ENCODE measurements around the gene C5.

C5 gene

GRCh38 chr9:120931231-120932085 is 118.6 kb downstream of the C5 start:
- no peaks in the 10 kb centered on the region for H3K27me3 ChIP-seq (replicated peaks in 2 of 5; ENCODE audit: control insufficient read depth in 4 of 5, insufficient read depth in 5 of 5, low read length in 4 of 5)
- H3K4me3 ChIP-seq (ENCODE audit: control insufficient read depth in 1 of 7, extremely low read depth in 1 of 7, insufficient read depth in 4 of 7, low read depth in 2 of 7, low read length in 6 of 7), result peak overlapping the region in 4 of 7 experiments; percentile 27 to 56 (median 52)

GRCh38 chr9:120929229-120929791 is 120.8 kb downstream of the C5 start:
- POLR2A ChIA-PET, result interaction anchor here (0.6 to 1.3 kb wide), 4 partner anchors 32 to 319 kb away, joined by 3 to 4 read pairs (median 4); no protein-coding TSS in a partner anchor
- CTCF ChIA-PET, result interaction anchor here (0.6 to 2.1 kb wide), 8 partner anchors 10 to 319 kb away, joined by 3 to 8 read pairs (median 4); no protein-coding TSS in a partner anchor
- Histone ChIP-seq H3K27ac (ENCODE audit: insufficient read depth in 1 of 2, low read depth in 1 of 2, low read length in 2 of 2, poor library complexity in 1 of 2, severe bottlenecking in 2 of 2) (peak overlapping the region in 1 of 2 experiments; percentile 50), H3K9me3 (ENCODE audit: control extremely low read depth in 1 of 5, control insufficient read depth in 4 of 5, insufficient read depth in 2 of 5, low read depth in 1 of 5, low read length in 4 of 5) (no peaks in the 10 kb centered on the region), H3K27me3 (replicated peaks in 2 of 5; ENCODE audit: control insufficient read depth in 4 of 5, insufficient read depth in 5 of 5, low read length in 4 of 5) (no peaks in the 10 kb centered on the region), H3K4me1 (ENCODE audit: control extremely low read depth in 1 of 4, control insufficient read depth in 4 of 4, insufficient read depth in 4 of 4, low read length in 3 of 4) (peaks cover 18 to 76% (median 67%) of the 10 kb centered on the region in 4 experiments), H3K4me3 (ENCODE audit: control insufficient read depth in 1 of 7, extremely low read depth in 1 of 7, insufficient read depth in 4 of 7, low read depth in 2 of 7, low read length in 6 of 7) (peak overlapping the region in 6 of 7 experiments; percentile 24 to 77 (median 66)), H3K36me3 (ENCODE audit: control insufficient read depth in 4 of 4, insufficient read depth in 4 of 4, low read length in 3 of 4) (no peaks in the 10 kb centered on the region)
- WGBS (ENCODE audit: insufficient coverage), result 14% methylated on average over 22 of the region's 26 CpGs
- DNase-seq, result no peak

More at GRCh38 chr9:120931231-120932085, 118.6 kb downstream of the C5 start:
- H3K36me3 ChIP-seq (ENCODE audit: control insufficient read depth in 4 of 4, insufficient read depth in 4 of 4, low read length in 3 of 4), result no peaks in the 10 kb centered on the region
- H3K9me3 ChIP-seq (ENCODE audit: control extremely low read depth in 1 of 5, control insufficient read depth in 4 of 5, insufficient read depth in 2 of 5, low read depth in 1 of 5, low read length in 4 of 5), result no peaks in the 10 kb centered on the region
- peaks cover 38 to 87% (median 77%) of the 10 kb centered on the region in 4 experiments for H3K4me1 ChIP-seq (ENCODE audit: control extremely low read depth in 1 of 4, control insufficient read depth in 4 of 4, insufficient read depth in 4 of 4, low read length in 3 of 4)
- H3K27ac ChIP-seq (ENCODE audit: insufficient read depth in 1 of 2, low read depth in 1 of 2, low read length in 2 of 2, poor library complexity in 1 of 2, severe bottlenecking in 2 of 2), result peak overlapping the region; percentile 77 to 85
- WGBS (ENCODE audit: insufficient coverage), result 33% methylated on average over 3 of the region's 4 CpGs
- ChIA-PET POLR2A (interaction anchor here (0.6 to 1.4 kb wide), 2 partner anchors 62 to 270 kb away, joined by 3 to 4 read pairs; no protein-coding TSS in a partner anchor), CTCF (interaction anchor here (0.6 to 1.7 kb wide), 8 partner anchors 12 to 62 kb away, joined by 3 to 8 read pairs (median 4); no protein-coding TSS in a partner anchor)
- peak; percentile 84 to 96 (median 96) for DNase-seq

DNA sequence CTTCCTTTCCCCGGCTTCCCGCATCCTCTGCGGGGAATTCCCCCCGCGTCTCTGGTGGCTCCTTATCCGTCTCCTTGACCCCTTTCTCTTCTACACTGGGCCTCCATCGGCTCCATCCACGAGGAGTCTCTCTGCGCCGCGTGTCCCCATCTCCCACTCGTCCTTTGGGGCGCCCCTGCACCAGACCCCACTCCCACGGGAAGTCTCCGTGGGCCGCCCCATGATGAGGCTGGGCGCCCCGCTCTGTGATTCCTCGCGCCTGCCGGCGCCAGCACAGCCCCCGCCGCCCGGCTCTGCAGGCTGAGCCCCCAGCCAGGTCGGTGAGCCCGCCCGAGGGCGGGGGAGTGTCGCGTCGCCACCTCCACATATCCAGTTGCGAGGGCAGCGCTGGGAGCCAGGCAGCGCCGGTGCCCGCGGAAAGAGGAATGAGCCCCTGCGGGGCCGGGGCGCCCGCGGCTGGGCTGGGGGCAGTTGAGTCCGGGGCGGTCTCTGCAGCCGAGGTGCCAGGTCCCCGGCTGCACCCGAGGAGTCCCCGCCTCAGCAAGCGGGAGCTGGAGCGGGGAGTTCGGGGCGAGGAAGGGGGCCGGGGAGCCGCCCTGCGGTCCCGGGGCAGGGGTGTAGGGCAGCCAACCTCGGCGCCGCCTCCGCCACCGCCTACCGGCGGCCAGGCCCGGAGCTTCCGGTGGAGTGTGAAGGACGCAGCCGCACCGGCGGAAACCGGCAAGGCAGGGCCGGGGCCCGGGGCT is 121.4 kb downstream of the C5 start:
- Histone ChIP-seq H3K27ac (ENCODE audit: insufficient read depth in 1 of 2, low read depth in 1 of 2, low read length in 2 of 2, poor library complexity in 1 of 2, severe bottlenecking in 2 of 2) (peak overlapping the region in 1 of 2 experiments; percentile 50), H3K4me3 (ENCODE audit: control insufficient read depth in 1 of 7, extremely low read depth in 1 of 7, insufficient read depth in 4 of 7, low read depth in 2 of 7, low read length in 6 of 7) (peak overlapping the region; percentile 24 to 77 (median 64)), H3K36me3 (ENCODE audit: control insufficient read depth in 4 of 4, insufficient read depth in 4 of 4, low read length in 3 of 4) (no peaks in the 10 kb centered on the region), H3K4me1 (ENCODE audit: control extremely low read depth in 1 of 4, control insufficient read depth in 4 of 4, insufficient read depth in 4 of 4, low read length in 3 of 4) (peaks cover 17 to 70% (median 62%) of the 10 kb centered on the region in 4 experiments), H3K9me3 (ENCODE audit: control extremely low read depth in 1 of 5, control insufficient read depth in 4 of 5, insufficient read depth in 2 of 5, low read depth in 1 of 5, low read length in 4 of 5) (no peaks in the 10 kb centered on the region), H3K27me3 (replicated peaks in 2 of 5; ENCODE audit: control insufficient read depth in 4 of 5, insufficient read depth in 5 of 5, low read length in 4 of 5) (no peaks in the 10 kb centered on the region)
- POLR2A ChIA-PET, result interaction anchor here (1.2 to 1.3 kb wide), 2 partner anchors 32 to 36 kb away, joined by 3 to 4 read pairs; no protein-coding TSS in a partner anchor
- 0% methylated on average over 67 of the region's 73 CpGs for WGBS (ENCODE audit: insufficient coverage)
- DNase-seq, result peak in 2 of 3 donors; percentile 81 to 89
- CTCF ChIA-PET, result interaction anchor here (0.6 to 2.1 kb wide), 7 partner anchors 12 to 318 kb away, joined by 3 to 8 read pairs (median 4); no protein-coding TSS in a partner anchor

DNA sequence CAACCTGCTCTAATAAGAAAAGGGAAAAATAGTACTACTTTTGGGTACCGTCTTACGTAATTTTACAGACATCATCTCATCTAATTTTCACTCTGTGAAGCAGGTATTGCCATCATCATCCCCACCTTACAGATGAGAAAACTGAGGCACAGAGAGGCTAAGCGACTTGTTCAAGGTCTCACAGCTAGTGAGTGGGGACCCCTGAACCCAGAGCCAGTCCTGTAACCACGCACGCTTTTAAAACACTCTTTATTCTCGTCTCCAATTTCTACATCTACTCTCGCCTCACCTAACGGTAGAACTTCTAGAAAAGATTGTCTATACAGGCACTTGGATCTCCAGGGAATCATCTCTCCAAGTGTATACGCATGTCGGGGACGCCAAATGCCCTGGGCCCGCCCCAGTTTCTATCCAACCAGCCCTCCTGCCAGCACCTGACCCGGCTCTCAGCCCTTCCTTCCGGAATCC is 122.0 kb downstream of the C5 start:
- ChIA-PET CTCF (interaction anchor here (5.9 kb wide), 1 partner anchor 19 kb away, joined by 29 read pairs; no protein-coding TSS in a partner anchor), POLR2A (no interaction called here)
- Histone ChIP-seq H3K4me3 (ENCODE audit: control insufficient read depth in 1 of 7, extremely low read depth in 1 of 7, insufficient read depth in 4 of 7, low read depth in 2 of 7, low read length in 6 of 7) (peak overlapping the region; percentile 24 to 77 (median 64)), H3K27me3 (replicated peaks in 2 of 5; ENCODE audit: control insufficient read depth in 4 of 5, insufficient read depth in 5 of 5, low read length in 4 of 5) (no peaks in the 10 kb centered on the region), H3K27ac (ENCODE audit: insufficient read depth in 1 of 2, low read depth in 1 of 2, low read length in 2 of 2, poor library complexity in 1 of 2, severe bottlenecking in 2 of 2) (no peak overlapping the region), H3K4me1 (ENCODE audit: control extremely low read depth in 1 of 4, control insufficient read depth in 4 of 4, insufficient read depth in 4 of 4, low read length in 3 of 4) (peaks cover 17 to 64% (median 56%) of the 10 kb centered on the region in 4 experiments), H3K9me3 (ENCODE audit: control extremely low read depth in 1 of 5, control insufficient read depth in 4 of 5, insufficient read depth in 2 of 5, low read depth in 1 of 5, low read length in 4 of 5) (no peaks in the 10 kb centered on the region), H3K36me3 (ENCODE audit: control insufficient read depth in 4 of 4, insufficient read depth in 4 of 4, low read length in 3 of 4) (no peaks in the 10 kb centered on the region)
- peak in 1 of 3 donors; percentile 42 for DNase-seq
- 46% methylated on average over 14 of the region's 14 CpGs for WGBS (ENCODE audit: insufficient coverage)

GRCh38 chr9:120927269-120928014 is 122.6 kb downstream of the C5 start:
- peaks cover 14 to 60% (median 53%) of the 10 kb centered on the region in 4 experiments for H3K4me1 ChIP-seq (ENCODE audit: control extremely low read depth in 1 of 4, control insufficient read depth in 4 of 4, insufficient read depth in 4 of 4, low read length in 3 of 4)
- ChIA-PET CTCF (interaction anchor here (1.4 to 5.9 kb wide), 6 partner anchors 9 to 30 kb away, joined by 3 to 29 read pairs (median 4); no protein-coding TSS in a partner anchor), POLR2A (interaction anchor here (1.4 kb wide), 1 partner anchor 30 kb away, joined by 5 read pairs; no protein-coding TSS in a partner anchor)
- peak in 1 of 3 donors; percentile 32 for DNase-seq
- no peak overlapping the region for H3K4me3 ChIP-seq (ENCODE audit: control insufficient read depth in 1 of 7, extremely low read depth in 1 of 7, insufficient read depth in 4 of 7, low read depth in 2 of 7, low read length in 6 of 7)
- 89% methylated on average over 3 of the region's 8 CpGs for WGBS (ENCODE audit: insufficient coverage)
- no peaks in the 10 kb centered on the region for H3K9me3 ChIP-seq (ENCODE audit: control extremely low read depth in 1 of 5, control insufficient read depth in 4 of 5, insufficient read depth in 2 of 5, low read depth in 1 of 5, low read length in 4 of 5)
- H3K27ac ChIP-seq (ENCODE audit: insufficient read depth in 1 of 2, low read depth in 1 of 2, low read length in 2 of 2, poor library complexity in 1 of 2, severe bottlenecking in 2 of 2), result no peak overlapping the region
- no peaks in the 10 kb centered on the region for H3K27me3 ChIP-seq (replicated peaks in 2 of 5; ENCODE audit: control insufficient read depth in 4 of 5, insufficient read depth in 5 of 5, low read length in 4 of 5)
- H3K36me3 ChIP-seq (ENCODE audit: control insufficient read depth in 4 of 4, insufficient read depth in 4 of 4, low read length in 3 of 4), result no peaks in the 10 kb centered on the region
